B cell (primary cell): ENCODE results near the gene PTCHD1. TPM values are rescaled to one million over a fixed set of nuclear protein-coding genes. Genes with fewer than 3 reads are reported as not detected.

Experiments used
- ATAC-seq: fragments of 200-7000 bp; cut with Tn5 transposase; one replicate; pipeline ENCODE4 v1.10.0; 2021; ENCODE audit warnings: low read depth, mild to moderate bottlenecking, moderate number of reproducible peaks, moderate library complexity
- CTCF ChIA-PET: fragments of 350-600 bp; sonication (Branson Sonifier 250); formaldehyde crosslinking; loops from one replicate; lab custom pipeline; 2021; ENCODE audit warnings: antibody characterized with exemption, inconsistent platforms; lab: Charles Lee
- POLR2A ChIA-PET: fragments of 350-600 bp; sonication (Branson Sonifier 250); formaldehyde crosslinking; loops from one replicate; lab custom pipeline; 2021; ENCODE audit warnings: antibody characterized with exemption; lab: Charles Lee
- DNase-seq: peaks from one replicate; pipeline ENCODE4 v3.0.0; 2013
- H2AFZ ChIP-seq: 2 replicates; pipeline ENCODE4 v1.6.1; 2012; ENCODE audit warnings: mild to moderate bottlenecking, low read depth, low read length; ENCODE audit not compliant: insufficient read depth, poor library complexity, severe bottlenecking
- H3K27ac ChIP-seq, 2 donors: 1 replicate in 1 of 2; 2 replicates in 1 of 2; pipeline ENCODE4 v1.5.1; 2012 to 2013; ENCODE audit warnings: low read length in 2 of 2, mild to moderate bottlenecking in 2 of 2, moderate library complexity in 1 of 2
- H3K27me3 ChIP-seq, 4 experiments: fragments of 200-600 bp in 1 of 4; sonication (generic) in 1 of 4; replicated peaks in 1 of 4; 1 replicate in 2 of 4; 2 replicates in 2 of 4; pipeline versions ENCODE4 v1.6.1 to v1.7.0; 2013 to 2016; ENCODE audit warnings: low read length in 3 of 4, mild to moderate bottlenecking in 2 of 4, mixed read lengths in 1 of 4, moderate library complexity in 1 of 4; ENCODE audit not compliant: insufficient read depth in 4 of 4, control insufficient read depth in 3 of 4; ENCODE audit errors: control extremely low read depth in 1 of 4
- H3K36me3 ChIP-seq, 2 experiments: replicated peaks in 1 of 2; 1 replicate in 1 of 2; 2 replicates in 1 of 2; pipeline versions ENCODE4 v1.6.1 to v1.7.1; 2013; ENCODE audit warnings: low read length in 1 of 2; ENCODE audit not compliant: insufficient read depth in 2 of 2, control insufficient read depth in 1 of 2; ENCODE audit errors: control extremely low read depth in 1 of 2, extremely low read depth in 1 of 2
- H3K4me1 ChIP-seq, 2 donors: fragments of 200-600 bp in 1 of 2; sonication (generic) in 1 of 2; 1 replicate in 1 of 2; 2 replicates in 1 of 2; pipeline versions ENCODE4 v1.5.1 to v1.6.1; 2013 to 2017; ENCODE audit warnings: low read length in 2 of 2; ENCODE audit not compliant: control insufficient read depth in 2 of 2, insufficient read depth in 2 of 2
- H3K4me2 ChIP-seq: replicated peaks from 2 replicates; pipeline ENCODE3; 2012; ENCODE audit warnings: mild to moderate bottlenecking, low read depth, low read length; ENCODE audit not compliant: poor library complexity, severe bottlenecking
- H3K4me3 ChIP-seq, 5 experiments: fragments of 200-600 bp in 1 of 5; sonication (generic) in 1 of 5; 1 replicate in 3 of 5; 2 replicates in 2 of 5; pipeline versions ENCODE4 v1.5.1 to v1.7.0; 2011 to 2016; ENCODE audit warnings: low read length in 4 of 5, mild to moderate bottlenecking in 4 of 5, low read depth in 2 of 5, control low read depth in 1 of 5, moderate library complexity in 1 of 5; ENCODE audit not compliant: insufficient read depth in 1 of 5; ENCODE audit errors: control extremely low read depth in 1 of 5, extremely low read depth in 1 of 5
- H3K79me2 ChIP-seq: fragments of 200-600 bp; sonication (generic); one replicate; pipeline ENCODE4 v1.6.0; 2016; ENCODE audit warnings: low read length; ENCODE audit not compliant: control insufficient read depth, insufficient read depth
- H3K9ac ChIP-seq: fragments of 200-600 bp; sonication (generic); 2 replicates; pipeline ENCODE4 v1.6.1; 2017; ENCODE audit warnings: mild to moderate bottlenecking, low read length, moderate library complexity
- H3K9me3 ChIP-seq, 3 donors: one replicate each; pipeline versions ENCODE4 v1.6.1 to v1.7.1; 2013; ENCODE audit warnings: low read length in 2 of 3; ENCODE audit not compliant: control insufficient read depth in 2 of 3, insufficient read depth in 1 of 3; ENCODE audit errors: control extremely low read depth in 1 of 3
- H4K20me1 ChIP-seq: 2 replicates; pipeline ENCODE4 v1.6.0; 2012; ENCODE audit warnings: mild to moderate bottlenecking, low read length; ENCODE audit not compliant: insufficient read depth, control insufficient read depth, poor library complexity, severe bottlenecking
- H3K27ac Mint-ChIP-seq: one replicate; pipeline ENCODE4 v1.8.0; 2021; ENCODE audit warnings: mixed read lengths
- H3K27me3 Mint-ChIP-seq: one replicate; pipeline ENCODE4 v1.8.0; 2021; ENCODE audit warnings: mixed read lengths
- H3K4me1 Mint-ChIP-seq: one replicate; pipeline ENCODE4 v1.8.0; 2021; ENCODE audit warnings: mixed read lengths
- H3K4me3 Mint-ChIP-seq: one replicate; pipeline ENCODE4 v1.8.0; 2021; ENCODE audit warnings: mixed read lengths
- H3K9me3 Mint-ChIP-seq: one replicate; pipeline ENCODE4 v1.8.0; 2022; ENCODE audit warnings: mixed read lengths; ENCODE audit not compliant: insufficient read depth
- EZH2 ChIP-seq: IDR thresholded peaks from 2 replicates; pipeline ENCODE4 v1.6.1; 2012; ENCODE audit warnings: borderline replicate concordance, low read depth, mild to moderate bottlenecking, moderate library complexity, low read length; ENCODE audit not compliant: insufficient read depth, poor library complexity, severe bottlenecking
- WGBS: methylation state at CpG from one replicate; pipeline ENCODE4 v1.1.5; 2013; ENCODE audit warnings: missing lambda C conversion rate; ENCODE audit not compliant: insufficient coverage; 5-methylcytosine and 5-hydroxymethylcytosine counted together
- intact Hi-C: fragments of 100-400 bp; cut with micrococcal nuclease; formaldehyde crosslinking; loops from one replicate; pipeline ENCODE4 v1.10.0; 2022
- polyA plus RNA-seq: library from polyadenylated mRNA; depleted of rRNA; stranded (reverse); fragments of >200 nt; gene quantifications from 2 replicates; pipeline ENCODE4 v1.2.3, GENCODE V29; 2012
- total RNA-seq, 2 donors: library from RNA; stranded (reverse); fragments of 120-200 nt in 1 of 2; gene quantifications; 1 replicate in 1 of 2; 2 replicates in 1 of 2; pipeline versions ENCODE4 v1.2.3 to v1.2.4, GENCODE V29; 2013 to 2022
- TF ChIP-seq, protein P1 (sequence below): fragments of 200-600 bp; IDR thresholded peaks from one replicate; pipeline ENCODE4 v1.8.0; 2022; ENCODE audit warnings: antibody characterized with exemption, mild to moderate bottlenecking

Gene PTCHD1
- total and polyA plus RNA-seq, 2 donors (not counting 1 experiment from before 2014, with no cell fraction given) = not detected

DNA sequence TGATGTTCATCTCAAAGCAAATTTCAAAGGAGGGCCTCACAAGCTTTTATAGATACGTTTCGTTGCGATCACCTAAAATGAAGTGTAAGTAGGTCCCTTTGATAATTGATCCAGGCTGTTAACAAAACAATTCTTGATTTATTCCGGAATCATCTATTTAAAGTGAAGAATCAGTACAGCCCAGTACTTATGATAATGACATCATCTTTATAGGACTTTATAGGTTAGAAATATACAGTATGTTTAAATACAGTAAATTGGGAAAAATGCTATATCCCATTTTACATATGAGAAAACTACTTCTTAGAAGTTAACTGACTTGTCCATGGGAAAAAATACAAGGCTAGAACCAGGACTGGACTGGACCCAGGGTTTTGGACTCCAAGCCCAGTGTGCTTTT is 3.7 kb downstream of the PTCHD1 start:
- Histone ChIP-seq H2AFZ (no peak overlapping the region), H3K79me2 (no peaks in the 10 kb centered on the region), H3K4me3 (no peak overlapping the region), H3K27me3 (peaks cover 0 to 7% (median 2%) of the 10 kb centered on the region in 4 experiments), H3K4me1 (no peaks in the 10 kb centered on the region), H3K4me2 (no peak overlapping the region), H3K9me3 (no peaks in the 10 kb centered on the region), H3K36me3 (no peaks in the 10 kb centered on the region), H3K27ac (no peak overlapping the region), H4K20me1 (no peaks in the 10 kb centered on the region), H3K9ac (no peak overlapping the region)
- no peak for ATAC-seq
- POLR2A ChIA-PET = no interaction called here
- intact Hi-C loops = no loop called here
- no CpG with 5 or more reads among the region's 4 CpGs for WGBS
- no peak for TF ChIP-seq EZH2
- H3K9me3 Mint-ChIP-seq = no peaks in the 10 kb centered on the region
- no peak overlapping the region for H3K4me3 Mint-ChIP-seq
- H3K27me3 Mint-ChIP-seq = peaks cover 20% of the 10 kb centered on the region
- no peak overlapping the region for H3K27ac Mint-ChIP-seq
- no peak for DNase-seq
- H3K4me1 Mint-ChIP-seq = peaks cover 10% of the 10 kb centered on the region
- CTCF ChIA-PET = no interaction called here

DNA sequence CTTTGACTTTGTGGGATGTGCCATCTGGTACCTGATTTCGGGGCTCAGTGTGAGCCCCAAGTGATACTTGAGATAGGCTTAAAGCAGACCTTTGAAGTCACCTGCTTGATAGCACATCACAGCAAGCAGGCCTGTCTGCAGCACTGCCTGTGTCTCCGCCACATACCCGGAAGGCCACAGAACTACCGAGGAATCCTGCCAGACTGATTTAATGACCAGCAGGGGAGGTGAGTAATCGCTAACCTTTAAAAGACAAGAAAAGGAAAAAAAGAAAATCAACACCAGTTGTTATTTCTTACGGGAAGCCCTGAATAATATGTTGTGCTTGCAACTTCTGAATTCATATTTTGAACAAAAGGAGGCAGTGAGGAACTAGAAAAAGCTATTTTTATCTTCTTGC is 6.8 kb downstream of the PTCHD1 start:
- Histone ChIP-seq H4K20me1 (no peaks in the 10 kb centered on the region), H3K4me1 (no peaks in the 10 kb centered on the region), H3K79me2 (no peaks in the 10 kb centered on the region), H2AFZ (no peak overlapping the region), H3K36me3 (no peaks in the 10 kb centered on the region), H3K9me3 (no peaks in the 10 kb centered on the region), H3K27me3 (peaks cover 0 to under 1% (median 0%) of the 10 kb centered on the region in 4 experiments), H3K4me3 (no peak overlapping the region), H3K4me2 (no peak overlapping the region), H3K27ac (no peak overlapping the region), H3K9ac (no peak overlapping the region)
- WGBS = no CpG with 5 or more reads among the region's 6 CpGs
- Mint-ChIP-seq H3K9me3 (no peaks in the 10 kb centered on the region), H3K4me3 (no peak overlapping the region), H3K27me3 (peaks cover 15% of the 10 kb centered on the region), H3K4me1 (peaks cover 2% of the 10 kb centered on the region), H3K27ac (no peak overlapping the region)
- no peak for TF ChIP-seq EZH2
- TF ChIP-seq, protein P1, sequence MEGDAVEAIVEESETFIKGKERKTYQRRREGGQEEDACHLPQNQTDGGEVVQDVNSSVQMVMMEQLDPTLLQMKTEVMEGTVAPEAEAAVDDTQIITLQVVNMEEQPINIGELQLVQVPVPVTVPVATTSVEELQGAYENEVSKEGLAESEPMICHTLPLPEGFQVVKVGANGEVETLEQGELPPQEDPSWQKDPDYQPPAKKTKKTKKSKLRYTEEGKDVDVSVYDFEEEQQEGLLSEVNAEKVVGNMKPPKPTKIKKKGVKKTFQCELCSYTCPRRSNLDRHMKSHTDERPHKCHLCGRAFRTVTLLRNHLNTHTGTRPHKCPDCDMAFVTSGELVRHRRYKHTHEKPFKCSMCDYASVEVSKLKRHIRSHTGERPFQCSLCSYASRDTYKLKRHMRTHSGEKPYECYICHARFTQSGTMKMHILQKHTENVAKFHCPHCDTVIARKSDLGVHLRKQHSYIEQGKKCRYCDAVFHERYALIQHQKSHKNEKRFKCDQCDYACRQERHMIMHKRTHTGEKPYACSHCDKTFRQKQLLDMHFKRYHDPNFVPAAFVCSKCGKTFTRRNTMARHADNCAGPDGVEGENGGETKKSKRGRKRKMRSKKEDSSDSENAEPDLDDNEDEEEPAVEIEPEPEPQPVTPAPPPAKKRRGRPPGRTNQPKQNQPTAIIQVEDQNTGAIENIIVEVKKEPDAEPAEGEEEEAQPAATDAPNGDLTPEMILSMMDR = no peak
- CTCF ChIA-PET = no interaction called here
- intact Hi-C loops = no loop called here
- ATAC-seq = no peak
- no peak for DNase-seq
- POLR2A ChIA-PET = no interaction called here
